GM19099 (cell line): ENCODE data around the gene NOM1.

Experiments used
- POLR2A ChIP-seq: IDR thresholded peaks from 3 replicates; pipeline ENCODE4 v1.6.1; 2011; ENCODE audit warnings: low read depth; ENCODE audit not compliant: insufficient read length; ENCODE audit errors: extremely low read depth

The NOM1 gene

GRCh38 chr7:156949541-156950380 lies at the start of gene NOM1:
TSS of gene NOM1 (plus strand) at chr7:156949712. CDS start at chr7:156949738, 26 bp downstream.
- peak; percentile 81 for TF ChIP-seq POLR2A

- no peak for TF ChIP-seq POLR2A
These were observed 46.1 kb upstream of the NOM1 start for GRCh38 chr7:156903232-156903909.

DNA sequence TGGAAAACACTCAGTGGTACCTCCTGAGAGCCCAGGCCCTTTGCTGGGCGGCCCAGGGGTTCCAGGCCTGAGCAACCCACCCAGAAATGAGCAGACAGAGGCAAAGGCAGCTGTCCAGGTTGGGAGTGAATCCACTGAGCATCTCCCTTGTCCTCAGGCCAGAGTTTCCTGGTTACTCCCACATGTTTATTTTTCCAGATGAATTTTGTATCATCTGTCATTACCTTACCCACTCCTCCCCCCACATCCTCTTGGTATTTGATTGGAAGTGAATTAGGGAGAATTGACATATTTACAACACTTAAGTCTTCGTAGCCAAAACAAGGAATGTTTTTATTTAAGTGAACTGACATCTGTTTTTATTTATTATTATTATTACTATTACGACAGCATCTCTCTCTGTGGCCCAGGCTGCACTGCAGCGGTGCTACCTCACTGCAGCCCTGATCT lies 43.3 kb upstream of the NOM1 start:
- no peak for TF ChIP-seq POLR2A

DNA sequence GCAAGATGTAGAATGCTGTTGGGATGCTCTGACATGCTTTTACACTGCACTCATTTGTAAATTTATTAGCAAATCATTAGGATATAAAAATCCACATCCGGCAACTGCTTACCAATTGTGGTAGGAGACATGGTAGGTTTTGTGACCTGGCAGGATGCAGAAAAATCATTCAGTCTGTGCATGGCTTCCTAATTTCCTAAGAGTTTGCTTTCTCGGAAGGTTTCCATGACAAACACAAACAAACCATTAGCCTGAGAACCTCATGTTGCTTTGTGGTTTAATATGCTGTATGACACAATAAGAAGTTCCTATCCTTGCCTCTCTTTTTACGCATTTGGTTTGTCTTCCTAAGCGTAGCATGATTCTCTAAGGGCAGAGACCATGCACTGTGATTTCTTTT lies 41.9 kb upstream of the NOM1 start:
- TF ChIP-seq POLR2A, result no peak

DNA sequence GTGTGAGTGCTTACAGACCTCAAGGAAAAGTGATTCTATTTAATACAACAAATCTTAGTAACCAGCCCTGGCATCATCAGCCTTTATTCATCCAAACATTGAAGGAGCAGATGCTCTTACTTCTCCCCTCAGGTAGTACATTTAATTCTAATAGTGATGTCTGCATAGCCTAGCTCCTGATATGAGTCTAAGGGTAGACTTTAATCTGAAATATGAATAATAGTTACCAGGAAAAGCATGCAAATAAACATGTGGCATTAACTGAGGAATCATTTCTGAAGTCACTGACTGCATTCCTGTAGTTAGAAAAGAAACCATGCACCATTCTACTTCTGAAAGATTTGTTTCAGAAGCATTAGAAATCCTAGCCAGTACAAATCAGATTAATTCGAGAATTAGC lies 30.9 kb upstream of the NOM1 start:
- TF ChIP-seq POLR2A, result no peak

GRCh38 chr7:156919132-156919713 lies 30.3 kb upstream of the NOM1 start:
- no peak for TF ChIP-seq POLR2A

DNA sequence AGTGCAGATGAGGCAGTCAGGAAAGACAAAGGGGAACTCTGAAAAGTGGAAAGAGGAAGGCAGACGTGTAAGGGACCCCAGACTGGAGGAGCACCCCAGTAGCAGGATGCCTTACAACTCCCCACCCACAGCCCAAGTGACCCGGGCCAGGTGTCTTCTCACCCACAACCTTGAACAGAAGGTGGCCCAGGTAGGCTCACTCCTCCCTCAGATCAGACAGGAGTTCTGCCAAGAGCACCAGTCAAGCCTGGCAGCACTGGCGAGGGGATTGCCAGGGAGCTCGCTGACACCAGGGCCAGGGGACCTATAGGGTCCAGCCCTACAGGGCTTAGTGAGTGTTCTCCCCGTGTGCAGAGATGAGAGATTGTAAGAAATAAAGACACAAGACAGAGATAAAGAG lies 29.4 kb upstream of the NOM1 start:
- TF ChIP-seq POLR2A, result no peak

GRCh38 chr7:156927571-156928405 lies 21.7 kb upstream of the NOM1 start:
- no peak for TF ChIP-seq POLR2A

- TF ChIP-seq POLR2A, result no peak
These were observed 21.1 kb upstream of the NOM1 start for GRCh38 chr7:156928406-156928747.

DNA sequence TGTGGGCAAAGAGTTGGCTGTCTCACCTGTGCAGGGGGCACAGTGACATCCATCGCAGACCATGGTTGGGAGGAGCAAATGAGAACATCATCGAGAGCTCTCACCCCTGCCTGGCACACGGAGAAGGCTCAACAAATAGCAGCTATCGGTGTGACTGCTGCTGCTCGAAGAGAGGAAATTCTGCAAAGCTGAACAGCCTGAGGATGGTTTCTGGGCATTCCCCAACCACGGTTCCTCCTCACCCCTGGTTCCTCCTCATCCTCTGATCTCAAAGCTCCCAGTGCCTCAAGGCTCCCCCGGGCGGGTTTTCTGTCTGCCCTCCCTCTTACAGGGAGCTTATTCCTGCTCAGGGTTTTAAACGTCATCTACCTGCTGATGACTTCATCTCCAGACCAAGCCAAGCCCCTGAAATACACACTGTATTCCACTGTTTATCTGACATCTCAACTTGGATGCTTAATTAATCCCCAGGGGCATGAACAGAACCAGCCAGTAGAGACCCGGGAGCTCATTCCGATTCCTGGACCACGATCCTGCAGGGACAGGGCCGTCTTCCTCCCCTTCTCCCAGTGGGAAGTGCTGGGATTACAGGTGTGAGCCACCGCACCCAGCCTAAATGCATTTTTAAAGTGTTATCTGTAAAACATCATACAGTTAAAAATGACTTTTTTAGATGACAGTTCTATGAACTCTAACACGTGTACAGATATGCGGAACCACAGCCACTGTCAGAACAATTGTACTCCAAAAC lies 19.5 kb upstream of the NOM1 start:
- TF ChIP-seq POLR2A, result no peak

GRCh38 chr7:156932006-156932405 lies 17.5 kb upstream of the NOM1 start:
- no peak for TF ChIP-seq POLR2A

DNA sequence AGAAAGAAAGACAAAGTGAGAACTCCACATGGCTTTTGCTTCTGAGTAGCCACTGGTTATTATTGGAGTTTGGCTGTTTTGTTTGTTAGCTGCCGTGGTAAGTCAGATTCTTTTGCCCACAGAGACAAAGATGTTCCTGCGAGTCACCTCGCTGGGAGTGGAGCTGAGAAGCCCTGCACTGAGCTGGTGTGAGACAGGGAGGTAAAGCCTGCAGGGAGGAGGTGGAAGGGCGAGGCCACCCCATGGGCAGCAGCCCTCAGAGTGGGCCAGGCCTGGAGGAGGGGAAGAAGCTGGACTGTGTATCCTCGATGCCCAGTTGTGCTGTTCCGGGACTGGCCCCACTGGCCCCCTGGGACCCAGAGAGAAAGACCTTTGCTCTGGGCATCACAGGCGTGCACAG lies 14.3 kb upstream of the NOM1 start:
- no peak for TF ChIP-seq POLR2A

DNA sequence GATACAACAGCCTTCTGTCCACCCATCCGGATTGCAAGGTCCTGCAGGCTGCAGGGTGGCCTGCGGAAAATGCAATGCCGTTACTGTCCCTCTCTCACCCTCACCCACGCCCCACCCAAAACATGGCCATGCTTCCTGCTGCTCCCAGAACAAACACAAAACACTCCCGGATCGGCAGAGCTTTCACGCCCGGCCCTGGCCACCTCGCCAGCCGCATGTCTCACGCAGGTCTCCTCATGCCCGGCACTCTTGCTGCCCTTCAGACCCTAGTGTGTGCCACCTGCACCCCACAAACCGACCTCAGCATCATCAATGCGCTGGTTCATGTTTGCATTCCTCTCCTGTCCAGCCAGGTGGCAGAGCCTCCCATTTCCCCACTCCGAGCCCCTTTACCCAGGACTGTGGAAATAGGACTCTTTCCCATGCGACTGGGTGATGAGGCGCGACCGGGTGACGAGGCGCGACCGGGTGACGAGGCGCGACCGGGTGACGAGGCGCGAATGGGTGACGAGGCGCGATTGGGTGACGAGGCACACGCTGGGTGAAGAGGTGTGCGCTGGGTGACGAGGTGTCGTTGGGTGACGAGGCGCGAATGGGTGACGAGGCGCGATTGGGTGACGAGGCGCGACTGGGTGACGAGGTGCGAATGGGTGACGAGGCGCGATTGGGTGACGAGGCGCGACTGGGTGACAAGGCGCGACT lies 8.9 kb upstream of the NOM1 start:
- TF ChIP-seq POLR2A, result no peak
